Activated CD8-positive, alpha-beta T cell treated with anti-CD3 and anti-CD28 coated beads for 36 hours (primary cell): Measurements from ENCODE around the gene LRFN3. TPM values are rescaled to one million over a fixed set of nuclear protein-coding genes. Genes with fewer than 3 reads are reported as not detected.

Source experiments
- total RNA-seq, 2 experiments: library from RNA; stranded (reverse); gene quantifications; one replicate each; pipeline ENCODE4 v1.2.3, GENCODE V29; 2021

Gene LRFN3
- total RNA-seq, 2 experiments from 2014 or later, result 4.8 to 6.6 TPM

Other genes starting within 250 kb of the LRFN3 start
- 100 to 1,000 TPM; 410 to 420 TPM for gene ZBTB32, start 231.8 kb upstream of the LRFN3 start, total RNA-seq
- 10 to 100 TPM; 62.9 to 63.6 TPM for gene KMT2B, start 218.4 kb upstream of the LRFN3 start, total RNA-seq
- gene IGFLR1, start 193.9 kb upstream of the LRFN3 start, total RNA-seq, result 100 to 1,000 TPM; 140 to 143 TPM
- gene U2AF1L4, start 191.0 kb upstream of the LRFN3 start, total RNA-seq, result 10 to 100 TPM; 41.7 to 42.5 TPM
- 10 to 100 TPM; 37.2 to 41.3 TPM for gene PSENEN, start 190.7 kb upstream of the LRFN3 start, total RNA-seq
- gene LIN37, start 187.8 kb upstream of the LRFN3 start, total RNA-seq, result 1 to 10 TPM; 4.5 to 7.8 TPM
- under 1 TPM; 0.85 to 0.95 TPM for gene HSPB6, start 179.3 kb upstream of the LRFN3 start, total RNA-seq
- 10 to 100 TPM; 40.7 to 41.1 TPM for gene PROSER3, start 178.2 kb upstream of the LRFN3 start, total RNA-seq
- 10 to 100 TPM; 27.1 to 29.8 TPM for gene ARHGAP33, start 160.8 kb upstream of the LRFN3 start, total RNA-seq
- not detected for gene PRODH2, start 123.5 kb upstream of the LRFN3 start, total RNA-seq
- not detected for gene NPHS1, start 83.9 kb upstream of the LRFN3 start, total RNA-seq
- 1 to 10 TPM; 1.4 TPM for gene KIRREL2, start 79.5 kb upstream of the LRFN3 start, total RNA-seq
- 1 to 10 TPM; 2.0 to 2.1 TPM for gene APLP1, start 67.8 kb upstream of the LRFN3 start, total RNA-seq
- 10 to 100 TPM; 80.8 to 81.2 TPM for gene NFKBID, start 35.8 kb upstream of the LRFN3 start, total RNA-seq
- gene HCST, start 33.8 kb upstream of the LRFN3 start, total RNA-seq, result 10 to 100 TPM; 57.1 to 72.0 TPM
- 1 to 10 TPM in 1 of 2 experiments, under 1 TPM in 1; 0.81 to 1.5 TPM for gene TYROBP, start 28.1 kb upstream of the LRFN3 start, total RNA-seq
- gene SDHAF1, start 58.8 kb downstream of the LRFN3 start, total RNA-seq, result 10 to 100 TPM; 22.8 to 24.7 TPM
- 1 to 10 TPM; 2.4 to 3.3 TPM for gene SYNE4, start 72.4 kb downstream of the LRFN3 start, total RNA-seq
- 10 to 100 TPM; 36.5 to 37.5 TPM for gene ALKBH6, start 77.8 kb downstream of the LRFN3 start, total RNA-seq
- gene CLIP3, start 96.5 kb downstream of the LRFN3 start, total RNA-seq, result 1 to 10 TPM in 1 of 2 experiments, under 1 TPM in 1; 0.74 to 1.2 TPM
- gene THAP8, start 117.9 kb downstream of the LRFN3 start, total RNA-seq, result 1 to 10 TPM; 3.4 to 3.7 TPM
- 10 to 100 TPM; 19.8 to 22.6 TPM for gene WDR62, start 118.5 kb downstream of the LRFN3 start, total RNA-seq
- not detected for gene OVOL3, start 174.8 kb downstream of the LRFN3 start, total RNA-seq
- 10 to 100 TPM; 68.4 to 76.5 TPM for gene POLR2I, start 178.5 kb downstream of the LRFN3 start, total RNA-seq
- gene TBCB, start 179.1 kb downstream of the LRFN3 start, total RNA-seq, result 10 to 100 TPM; 74.9 to 81.7 TPM
- 100 to 1,000 TPM; 250 to 275 TPM for gene CAPNS1, start 203.7 kb downstream of the LRFN3 start, total RNA-seq
- not detected for gene COX7A1, start 216.1 kb downstream of the LRFN3 start, total RNA-seq